Neutrophil (primary cell): ENCODE data around the gene USP14.

Experiments
- H3K27ac ChIP-seq: fragments of 200-600 bp; sonication (generic); 2 replicates; pipeline ENCODE4 v1.5.1; 2016; ENCODE audit warnings: mild to moderate bottlenecking, moderate library complexity
- H3K27me3 ChIP-seq: fragments of 200-600 bp; sonication (generic); 2 replicates; pipeline ENCODE4 v1.6.0; 2016; ENCODE audit warnings: mild to moderate bottlenecking
- H3K36me3 ChIP-seq: fragments of 200-600 bp; sonication (generic); 2 replicates; pipeline ENCODE4 v1.5.1; 2017
- H3K4me1 ChIP-seq, 2 experiments: fragments of 200-600 bp in 1 of 2; sonication (generic) in 1 of 2; 1 replicate in 1 of 2; 2 replicates in 1 of 2; pipeline versions ENCODE4 v1.5.1 to v1.6.1; 2013 to 2016; ENCODE audit warnings: low read depth in 1 of 2, low read length in 1 of 2, mild to moderate bottlenecking in 1 of 2, moderate library complexity in 1 of 2; ENCODE audit not compliant: control insufficient read depth in 1 of 2, insufficient read depth in 1 of 2
- H3K4me3 ChIP-seq, 2 experiments: fragments of 200-600 bp in 1 of 2; sonication (generic) in 1 of 2; 1 replicate in 1 of 2; 2 replicates in 1 of 2; pipeline ENCODE4 v1.5.1; 2013 to 2016; ENCODE audit warnings: low read depth in 1 of 2, low read length in 1 of 2, mild to moderate bottlenecking in 1 of 2, moderate library complexity in 1 of 2
- H3K9me3 ChIP-seq: fragments of 200-600 bp; sonication (generic); 2 replicates; pipeline ENCODE4 v1.5.1; 2016
- CTCF ChIP-seq: fragments of 200-600 bp; sonication (generic); IDR thresholded peaks from 2 replicates; pipeline ENCODE4 v1.5.1; 2016; ENCODE audit warnings: antibody characterized with exemption

The USP14 gene

GRCh38 chr18:189254-189653 lies 30.9 kb downstream of the USP14 start:
- H3K27me3 ChIP-seq, result no peaks in the 10 kb centered on the region
- H3K27ac ChIP-seq, result no peak overlapping the region
- no peaks in the 10 kb centered on the region for H3K4me1 ChIP-seq
- no peak for TF ChIP-seq CTCF
- H3K4me3 ChIP-seq, result no peak overlapping the region
- no peaks in the 10 kb centered on the region for H3K9me3 ChIP-seq
- peaks cover 15% of the 10 kb centered on the region for H3K36me3 ChIP-seq

GRCh38 chr18:191725-192124 lies 33.4 kb downstream of the USP14 start:
- Histone ChIP-seq H3K36me3 (peaks cover 3% of the 10 kb centered on the region), H3K27me3 (no peaks in the 10 kb centered on the region), H3K4me3 (no peak overlapping the region), H3K27ac (no peak overlapping the region), H3K9me3 (no peaks in the 10 kb centered on the region), H3K4me1 (no peaks in the 10 kb centered on the region)
- no peak for TF ChIP-seq CTCF

- H3K9me3 ChIP-seq, result no peaks in the 10 kb centered on the region
- no peak for TF ChIP-seq CTCF
- no peak overlapping the region for H3K4me3 ChIP-seq
- H3K27ac ChIP-seq, result no peak overlapping the region
- H3K4me1 ChIP-seq, result no peaks in the 10 kb centered on the region
- peaks cover 7% of the 10 kb centered on the region for H3K36me3 ChIP-seq
- no peaks in the 10 kb centered on the region for H3K27me3 ChIP-seq
These were observed 34.4 kb downstream of the USP14 start for GRCh38 chr18:192801-193200.

- TF ChIP-seq CTCF, result no peak
- Histone ChIP-seq H3K27ac (no peak overlapping the region), H3K27me3 (no peaks in the 10 kb centered on the region), H3K9me3 (no peaks in the 10 kb centered on the region), H3K36me3 (peaks cover 32% of the 10 kb centered on the region), H3K4me1 (no peaks in the 10 kb centered on the region), H3K4me3 (no peak overlapping the region)
These were observed 37.3 kb downstream of the USP14 start for GRCh38 chr18:195651-196050.

GRCh38 chr18:199214-199613 lies 40.9 kb downstream of the USP14 start:
- Histone ChIP-seq H3K4me1 (no peaks in the 10 kb centered on the region), H3K27ac (no peak overlapping the region), H3K4me3 (no peak overlapping the region), H3K9me3 (no peaks in the 10 kb centered on the region), H3K36me3 (peaks cover 63% of the 10 kb centered on the region), H3K27me3 (no peaks in the 10 kb centered on the region)
- TF ChIP-seq CTCF, result no peak

- TF ChIP-seq CTCF, result no peak
- H3K36me3 ChIP-seq, result peaks cover 67% of the 10 kb centered on the region
- H3K4me3 ChIP-seq, result no peak overlapping the region
- no peaks in the 10 kb centered on the region for H3K27me3 ChIP-seq
- H3K27ac ChIP-seq, result no peak overlapping the region
- H3K4me1 ChIP-seq, result no peaks in the 10 kb centered on the region
- no peaks in the 10 kb centered on the region for H3K9me3 ChIP-seq
These were observed 41.4 kb downstream of the USP14 start for GRCh38 chr18:199768-200167.
